Keratinocyte (primary cell): Measurements from ENCODE around the gene CLSTN1.

Experiments
- EZH2 ChIP-seq: IDR thresholded peaks from one replicate; pipeline ENCODE4 v1.6.1; 2012; ENCODE audit warnings: inconsistent platforms, mild to moderate bottlenecking, low read length, moderate library complexity
- TF ChIP-seq, protein P1 (sequence below), 3 experiments: IDR thresholded peaks in 1 of 3; conservative IDR thresholded peaks in 1 of 3; optimal IDR thresholded peaks in 1 of 3; 2 replicates in 2 of 3; 3 replicates in 1 of 3; pipeline versions ENCODE3 to v1.5.1; 2011; ENCODE audit warnings: low read length in 3 of 3, mild to moderate bottlenecking in 3 of 3, moderate library complexity in 2 of 3, control low read depth in 1 of 3, inconsistent platforms in 1 of 3; ENCODE audit not compliant: insufficient read depth in 2 of 3; ENCODE audit errors: extremely low read depth in 1 of 3

DNA sequence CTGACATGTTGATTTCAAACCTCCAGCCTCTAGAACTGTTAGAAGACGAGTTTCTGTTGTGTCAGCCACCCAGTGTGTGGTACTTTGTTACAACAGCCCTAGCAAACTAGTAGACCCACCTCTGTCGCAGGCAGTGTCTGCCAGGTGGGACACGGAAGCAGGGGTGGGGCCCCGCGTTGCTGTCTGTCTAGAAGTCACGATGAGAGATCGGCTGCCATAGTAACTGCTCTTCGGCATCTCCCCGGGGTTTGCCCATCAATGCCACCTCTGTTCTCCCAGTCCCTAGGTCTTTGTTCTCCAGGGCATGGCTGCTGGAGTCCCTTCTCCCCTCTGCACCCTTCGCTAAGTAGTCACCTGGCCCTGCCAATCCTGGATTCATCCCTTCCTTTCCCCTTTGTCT lies 15.2 kb upstream of the CLSTN1 start:
- TF ChIP-seq, protein P1, sequence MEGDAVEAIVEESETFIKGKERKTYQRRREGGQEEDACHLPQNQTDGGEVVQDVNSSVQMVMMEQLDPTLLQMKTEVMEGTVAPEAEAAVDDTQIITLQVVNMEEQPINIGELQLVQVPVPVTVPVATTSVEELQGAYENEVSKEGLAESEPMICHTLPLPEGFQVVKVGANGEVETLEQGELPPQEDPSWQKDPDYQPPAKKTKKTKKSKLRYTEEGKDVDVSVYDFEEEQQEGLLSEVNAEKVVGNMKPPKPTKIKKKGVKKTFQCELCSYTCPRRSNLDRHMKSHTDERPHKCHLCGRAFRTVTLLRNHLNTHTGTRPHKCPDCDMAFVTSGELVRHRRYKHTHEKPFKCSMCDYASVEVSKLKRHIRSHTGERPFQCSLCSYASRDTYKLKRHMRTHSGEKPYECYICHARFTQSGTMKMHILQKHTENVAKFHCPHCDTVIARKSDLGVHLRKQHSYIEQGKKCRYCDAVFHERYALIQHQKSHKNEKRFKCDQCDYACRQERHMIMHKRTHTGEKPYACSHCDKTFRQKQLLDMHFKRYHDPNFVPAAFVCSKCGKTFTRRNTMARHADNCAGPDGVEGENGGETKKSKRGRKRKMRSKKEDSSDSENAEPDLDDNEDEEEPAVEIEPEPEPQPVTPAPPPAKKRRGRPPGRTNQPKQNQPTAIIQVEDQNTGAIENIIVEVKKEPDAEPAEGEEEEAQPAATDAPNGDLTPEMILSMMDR (optimal IDR thresholded peaks at IDR 0.05 in 1 of 3, IDR thresholded peaks at IDR 0.05 in 1 of 3, conservative IDR thresholded peaks at IDR 0.05 in 1 of 3; ENCODE audit: extremely low read depth in 1 of 3, insufficient read depth in 2 of 3, low read length in 3 of 3), result no peak
- no peak for TF ChIP-seq EZH2
